GM12892 (cell line): Measurements from ENCODE around the gene FAM168B.

ENCODE experiments used
- DNase-seq: peaks from one replicate; pipeline ENCODE4 v3.0.0; 2011; ENCODE audit not compliant: insufficient read length
- FAIRE-seq: peaks from 2 replicates; lab custom pipeline; 2011; peaks lifted over from hg19 to GRCh38; lab: Jason Lieb, UNC
- POLR2A ChIP-seq: IDR thresholded peaks from 2 replicates; pipeline ENCODE4 v1.6.1; 2011; ENCODE audit warnings: low read depth, low read length, control low read depth
- POLR2AphosphoS5 ChIP-seq: IDR thresholded peaks from 2 replicates; pipeline ENCODE4 v1.6.1; 2011; ENCODE audit warnings: low read depth, low read length, control low read depth
- TAF1 ChIP-seq: IDR thresholded peaks from 2 replicates; pipeline ENCODE4 v1.6.1; 2011; ENCODE audit warnings: low read depth, mild to moderate bottlenecking, control low read depth, low read length, borderline replicate concordance

FAM168B gene

GRCh38 chr2:131064589-131065512, 28.4 kb downstream of the FAM168B start:
- no peak for FAIRE-seq
- DNase-seq: no peak
- TF ChIP-seq POLR2AphosphoS5 (no peak), TAF1 (no peak), POLR2A (no peak)

GRCh38 chr2:131063501-131064283, 29.6 kb downstream of the FAM168B start:
- no peak for TF ChIP-seq POLR2AphosphoS5
- no peak for TF ChIP-seq POLR2A
- FAIRE-seq (no peak), DNase-seq (no peak)

DNA sequence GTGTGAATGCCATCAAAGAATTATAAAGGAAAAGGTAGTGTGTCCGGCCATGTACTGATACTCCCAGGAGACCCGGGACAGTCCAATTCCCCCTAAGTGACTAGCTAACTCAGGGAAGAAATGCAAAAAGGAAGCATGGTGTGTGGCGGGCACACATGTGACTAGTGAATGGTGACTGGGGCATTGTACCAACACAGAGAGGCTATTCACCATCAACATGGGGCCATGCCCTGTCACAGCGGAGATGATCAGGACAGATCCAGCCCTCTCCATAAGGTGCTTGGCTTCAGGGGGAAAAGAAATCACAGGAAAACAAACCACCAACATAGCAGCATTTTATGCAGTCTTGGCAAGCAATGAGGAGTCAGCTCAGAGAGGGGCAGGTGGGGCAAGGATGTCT, 34.3 kb downstream of the FAM168B start:
- FAIRE-seq (no peak), DNase-seq (no peak)
- TF ChIP-seq POLR2A (no peak), POLR2AphosphoS5 (no peak), TAF1 (no peak)

DNA sequence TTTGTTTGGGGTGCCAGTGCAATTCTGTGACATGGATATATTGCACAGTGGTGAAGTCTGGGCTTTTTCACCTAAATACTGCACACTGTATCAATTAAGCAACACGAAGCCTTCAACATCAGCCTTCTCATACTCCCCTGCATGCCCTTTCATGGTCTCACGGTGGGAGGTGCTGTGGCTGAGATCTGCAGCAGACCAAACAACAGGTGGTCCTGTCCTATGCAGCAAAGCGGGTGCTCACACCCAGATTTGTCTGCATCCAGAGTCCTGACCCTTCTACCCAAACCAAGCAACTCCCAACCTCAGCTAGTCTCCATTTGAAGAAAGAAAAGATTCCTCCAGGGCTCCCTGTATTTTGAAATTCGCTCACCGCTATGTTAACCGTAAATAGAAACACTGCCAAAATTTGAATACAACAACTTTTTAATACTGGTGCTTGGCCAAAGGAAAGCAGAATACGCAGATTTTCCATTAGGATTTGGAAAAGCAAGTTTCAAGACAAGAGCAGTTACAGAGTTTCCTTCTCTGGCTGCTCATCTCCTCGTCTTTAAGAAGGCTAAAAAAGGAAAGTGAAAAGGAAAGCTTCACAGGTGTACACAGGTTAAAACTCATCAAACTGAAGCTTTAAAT, 34.9 kb downstream of the FAM168B start:
- FAIRE-seq (no peak), DNase-seq (no peak)
- no peak for TF ChIP-seq POLR2AphosphoS5
- no peak for TF ChIP-seq POLR2A
- TF ChIP-seq TAF1: no peak

DNA sequence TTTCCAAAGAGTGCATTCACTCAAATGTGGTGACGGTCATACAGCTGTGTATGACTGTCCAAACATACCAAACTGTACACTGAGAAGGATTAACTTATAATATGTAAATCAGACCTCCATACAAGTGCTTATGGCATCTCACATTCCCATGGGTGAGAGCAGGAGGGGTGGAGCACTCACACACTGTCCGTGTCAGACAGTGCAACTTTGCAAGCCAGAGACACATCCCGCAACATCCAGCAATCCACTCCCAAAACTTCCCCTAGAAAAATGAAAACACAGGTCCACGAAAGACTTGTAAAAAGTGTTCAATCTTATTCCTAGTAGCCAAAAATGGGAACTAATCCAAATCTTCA, 36.4 kb downstream of the FAM168B start:
- DNase-seq (no peak), FAIRE-seq (no peak)
- TF ChIP-seq TAF1: no peak
- TF ChIP-seq POLR2A: no peak
- no peak for TF ChIP-seq POLR2AphosphoS5

DNA sequence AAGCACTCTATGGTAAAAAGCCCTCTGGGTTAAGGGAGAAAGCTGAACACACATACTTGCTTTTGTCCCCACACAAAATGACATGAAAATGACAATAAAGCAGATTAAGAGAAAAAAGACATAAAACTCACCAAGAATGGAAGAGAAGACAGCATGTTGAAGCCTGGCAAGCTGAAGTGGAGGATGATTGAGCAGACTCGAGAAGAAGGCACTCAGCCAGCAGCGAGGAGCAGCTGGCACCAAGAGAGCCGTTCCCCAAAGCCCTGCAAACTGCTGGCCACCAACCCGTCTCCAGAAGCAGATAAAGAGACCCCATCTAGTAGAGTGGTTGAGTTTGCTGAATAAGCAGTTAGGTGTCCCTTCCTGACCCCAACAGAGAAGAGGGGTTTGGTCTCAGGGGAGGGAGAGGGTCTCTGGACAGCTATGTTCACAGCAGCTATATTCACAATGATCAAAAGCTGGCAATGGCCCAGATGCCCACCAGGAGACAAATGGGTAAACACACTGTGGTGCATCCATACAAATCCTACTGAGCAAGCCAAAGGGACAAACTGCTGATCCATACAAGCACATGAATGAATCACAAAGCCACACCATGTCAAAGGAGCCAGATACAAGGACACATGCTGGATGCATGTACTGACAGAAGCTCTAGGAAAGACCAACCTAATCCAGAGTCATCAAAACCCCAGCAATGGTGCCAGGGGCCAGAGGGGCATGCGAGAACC, 36.9 kb downstream of the FAM168B start:
- FAIRE-seq (no peak), DNase-seq (no peak)
- TF ChIP-seq TAF1: no peak
- no peak for TF ChIP-seq POLR2A
- no peak for TF ChIP-seq POLR2AphosphoS5

GRCh38 chr2:131055169-131056065, 37.8 kb downstream of the FAM168B start:
- TF ChIP-seq POLR2A (no peak), TAF1 (no peak), POLR2AphosphoS5 (no peak)
- FAIRE-seq (no peak), DNase-seq (no peak)

- DNase-seq (no peak), FAIRE-seq (no peak)
- TF ChIP-seq TAF1 (no peak), POLR2AphosphoS5 (no peak), POLR2A (no peak)
Measured at GRCh38 chr2:131054488-131054887, 38.8 kb downstream of the FAM168B start.

- TF ChIP-seq POLR2AphosphoS5: no peak
- no peak for TF ChIP-seq TAF1
- no peak for TF ChIP-seq POLR2A
- DNase-seq: no peak
- FAIRE-seq: no peak
Measured at GRCh38 chr2:131052741-131053263, 40.5 kb downstream of the FAM168B start.

DNA sequence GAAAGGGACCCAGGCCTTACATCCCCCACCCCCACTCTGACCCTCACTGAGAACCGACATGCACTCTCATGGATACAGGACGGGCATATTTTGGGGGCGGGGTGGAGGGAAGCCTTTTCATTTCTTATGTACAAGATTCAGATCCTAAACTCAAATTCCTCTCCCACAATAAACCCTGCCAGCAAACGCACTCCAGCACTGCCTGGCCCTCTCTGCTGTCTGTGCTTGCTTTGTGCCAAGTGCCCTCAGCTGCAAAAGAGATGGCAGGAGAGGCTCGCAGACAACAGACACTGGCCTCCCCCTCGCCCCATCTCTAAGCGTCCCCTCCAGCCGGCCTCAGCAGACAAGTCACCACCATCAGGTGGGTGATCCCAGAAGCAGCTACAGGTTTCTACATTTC, 42.4 kb downstream of the FAM168B start:
- FAIRE-seq (no peak), DNase-seq (no peak)
- TF ChIP-seq TAF1: no peak
- TF ChIP-seq POLR2A: no peak
- no peak for TF ChIP-seq POLR2AphosphoS5
